GM12878 (cell line): Measurements from ENCODE around the gene ABL2. TPM values are rescaled to one million over a fixed set of nuclear protein-coding genes. Genes with fewer than 3 reads are reported as not detected.

ENCODE experiments used
- ATAC-seq: fragments of 200-7000 bp; cut with Tn5 transposase; 3 replicates; pipeline ENCODE4 v1.9.1; 2020; ENCODE audit warnings: mild to moderate bottlenecking, moderate library complexity
- BruUV-seq: library from RNA; stranded (reverse); fragments of 400-500 nt; replicated peaks from 2 replicates; lab custom pipeline; 2021; lab: Mats Ljungman, UMichigan
- CTCF ChIA-PET: fragments of 300-600 bp; sonication (Branson Sonifier 250); formaldehyde crosslinking; extraction: SDS; loops from one replicate; lab custom pipeline; 2021; ENCODE audit warnings: inconsistent platforms; lab: Yijun Ruan, JAX
- POLR2A ChIA-PET: fragments of 350-600 bp; formaldehyde crosslinking; extraction: SDS; loops from one replicate; lab custom pipeline; 2021; ENCODE audit warnings: inconsistent platforms; lab: Charles Lee
- RAD21 ChIA-PET: fragments of 300-600 bp; sonication (Branson Sonifier 250); formaldehyde crosslinking; loops from one replicate; lab custom pipeline; 2023; ENCODE audit warnings: antibody characterized with exemption; ENCODE audit not compliant: unreplicated experiment; lab: Charles Lee
- SMC1A ChIA-PET: fragments of 300-600 bp; sonication (Branson Sonifier 250); formaldehyde crosslinking; loops from one replicate; lab custom pipeline; 2023; ENCODE audit not compliant: unreplicated experiment, uncharacterized antibody; lab: Charles Lee
- DNase-seq: peaks from one replicate; pipeline ENCODE4 v3.0.0-alpha.2; 2011; ENCODE audit warnings: low read depth, low spot score
- FAIRE-seq: peaks from 3 replicates; lab custom pipeline; 2011; peaks lifted over from hg19 to GRCh38; lab: Jason Lieb, UNC
- H2AFZ ChIP-seq: 2 replicates; pipeline ENCODE4 v1.6.0; 2011; ENCODE audit warnings: low read depth, low read length, control low read depth; ENCODE audit not compliant: control insufficient read depth
- H3K27ac ChIP-seq: 2 replicates; pipeline ENCODE4 v1.5.1; 2011; ENCODE audit warnings: control low read depth; ENCODE audit not compliant: control insufficient read depth, insufficient read depth
- H3K27me3 ChIP-seq, 2 experiments: replicated peaks in 1 of 2; 2 replicates each; pipeline versions ENCODE4 v1.6.0 to v1.6.1; 2011; ENCODE audit warnings: low read length in 1 of 2; ENCODE audit not compliant: control insufficient read depth in 2 of 2, insufficient read depth in 2 of 2
- H3K36me3 ChIP-seq, 2 experiments: 2 replicates each; pipeline ENCODE4 v1.5.1; 2011; ENCODE audit warnings: low read length in 1 of 2; ENCODE audit not compliant: control insufficient read depth in 2 of 2, insufficient read depth in 2 of 2
- H3K4me1 ChIP-seq: 2 replicates; pipeline ENCODE4 v1.6.1; 2011; ENCODE audit warnings: mild to moderate bottlenecking, low read length, moderate library complexity, mixed read lengths; ENCODE audit not compliant: control insufficient read depth, insufficient read depth
- H3K4me2 ChIP-seq: 2 replicates; pipeline ENCODE4 v1.6.0; 2011; ENCODE audit warnings: control low read depth; ENCODE audit not compliant: control insufficient read depth, insufficient read depth
- H3K4me3 ChIP-seq: fragments of 200-600 bp; sonication (generic); 2 replicates; pipeline ENCODE4 v1.5.1; 2016
- H3K79me2 ChIP-seq: 2 replicates; pipeline ENCODE4 v1.6.0; 2011; ENCODE audit warnings: low read length; ENCODE audit not compliant: control insufficient read depth, insufficient read depth
- H3K9ac ChIP-seq: 2 replicates; pipeline ENCODE4 v1.8.0; 2011; ENCODE audit warnings: low read length, control low read depth, mixed read lengths; ENCODE audit not compliant: control insufficient read depth, insufficient read depth
- H3K9me3 ChIP-seq: replicated peaks from 3 replicates; pipeline ENCODE4 v1.5.1; 2011; ENCODE audit warnings: mild to moderate bottlenecking, low read length; ENCODE audit not compliant: control insufficient read depth, insufficient read depth
- H4K20me1 ChIP-seq: 2 replicates; pipeline ENCODE4 v1.6.0; 2011; ENCODE audit not compliant: control insufficient read depth, insufficient read depth
- CBX5 ChIP-seq: sonication (generic); IDR thresholded peaks from 2 replicates; pipeline ENCODE4 v1.6.1; 2016; ENCODE audit warnings: low read depth, moderate library complexity, mild to moderate bottlenecking, inconsistent platforms
- CHD2 ChIP-seq: IDR thresholded peaks from 2 replicates; pipeline ENCODE4 v1.6.1; 2011; ENCODE audit warnings: low read depth, low read length, improper control_type of control experiment, borderline replicate concordance
- CHD4 ChIP-seq: fragments of 200-600 bp; sonication (generic); IDR thresholded peaks from 2 replicates; pipeline ENCODE4 v1.6.1; 2016; ENCODE audit warnings: mild to moderate bottlenecking
- HDAC2 ChIP-seq: fragments of 200-600 bp; sonication (generic); IDR thresholded peaks from 2 replicates; pipeline ENCODE4 v1.6.1; 2017
- KAT2A ChIP-seq: conservative IDR thresholded peaks from 2 replicates; pipeline ENCODE4 v1.6.1; 2011; ENCODE audit warnings: low read depth, low read length; ENCODE audit not compliant: control insufficient read depth
- NFYB ChIP-seq: IDR thresholded peaks from 2 replicates; pipeline ENCODE4 v1.6.1; 2011; ENCODE audit warnings: low read depth, mild to moderate bottlenecking, low read length, improper control_type of control experiment, moderate library complexity; ENCODE audit not compliant: insufficient read depth
- RB1 ChIP-seq: fragments of 450-650 bp; formaldehyde crosslinking; IDR thresholded peaks from 2 replicates; pipeline ENCODE4 v1.6.1; 2017; ENCODE audit warnings: mild to moderate bottlenecking, borderline replicate concordance
- RBBP5 ChIP-seq: fragments of 200-600 bp; sonication (generic); conservative IDR thresholded peaks from 2 replicates; pipeline ENCODE4 v1.6.1; 2016
- RCOR1 ChIP-seq: conservative IDR thresholded peaks from 2 replicates; pipeline ENCODE4 v1.6.1; 2012; ENCODE audit warnings: low read depth, low read length, improper control_type of control experiment
- SPI1 ChIP-seq: IDR thresholded peaks from 2 replicates; pipeline ENCODE4 v1.6.1; 2011; ENCODE audit warnings: low read depth, mild to moderate bottlenecking, low read length, moderate library complexity, borderline replicate concordance; ENCODE audit not compliant: insufficient read depth
- TCF12 ChIP-seq: IDR thresholded peaks from 2 replicates; pipeline ENCODE4 v1.6.1; 2011; ENCODE audit warnings: low read depth, mild to moderate bottlenecking, low read length
- TCF7 ChIP-seq: IDR thresholded peaks from 2 replicates; pipeline ENCODE4 v1.6.1; 2014; ENCODE audit warnings: antibody characterized with exemption, borderline replicate concordance
- WRNIP1 ChIP-seq: IDR thresholded peaks from 2 replicates; pipeline ENCODE4 v1.6.1; 2011; ENCODE audit warnings: low read depth, low read length, improper control_type of control experiment, borderline replicate concordance
- ZSCAN29 ChIP-seq: fragments of 450-650 bp; IDR thresholded peaks from 2 replicates; pipeline ENCODE4 v1.6.1; 2017; ENCODE audit warnings: mild to moderate bottlenecking, moderate library complexity
- WGBS: methylation state at CpG from one replicate; pipeline ENCODE4 v1.1.6; 2016; ENCODE audit warnings: low lambda C conversion rate; ENCODE audit not compliant: insufficient replicate concordance, insufficient coverage; ENCODE audit errors: missing lambda C conversion rate; 5-methylcytosine and 5-hydroxymethylcytosine counted together
- in situ Hi-C: fragments of 300-500 bp; cut with MboI; formaldehyde crosslinking; loops from 9 replicates; pipeline ENCODE4 v1.14.3; 2018; ENCODE audit warnings: mixed read lengths
- intact Hi-C: fragments of 100-400 bp; cut with micrococcal nuclease; formaldehyde crosslinking; loops from one replicate; pipeline ENCODE4 v1.14.2; 2022; ENCODE audit not compliant: unreplicated experiment
- polyA plus RNA-seq, 11 experiments: library from polyadenylated mRNA; depleted of rRNA in 4 of 11; unstranded in 6 of 11; stranded (reverse) in 5 of 11; fragments of >200 nt; fragmentation: Nextera tagmentation in 4 of 11; fragmentation: Illumina TruSeq in 1 of 11; extraction: Ambion mirVana in 4 of 11; extraction: Trizol in 1 of 11; gene quantifications; 1 replicate in 1 of 11; 2 replicates in 10 of 11; pipeline versions ENCODE4 v1.2.1 to v1.2.3, GENCODE V29; 2011 to 2016; ENCODE audit warnings: inconsistent platforms in 2 of 11, missing spikeins in 2 of 11, low read depth in 1 of 11
- total RNA-seq, 4 experiments: library from RNA; depleted of rRNA in 3 of 4; stranded (reverse); fragments of >200 nt in 3 of 4; fragmentation: Illumina TruSeq in 1 of 4; extraction: Trizol in 1 of 4; gene quantifications; 2 replicates each; pipeline versions ENCODE4 v1.2.1 to v1.2.3, GENCODE V29; 2013 to 2021
- TF ChIP-seq, protein P1 (sequence below): fragments of 450-650 bp; conservative IDR thresholded peaks from 2 replicates; pipeline ENCODE4 v1.6.1; 2017; ENCODE audit warnings: mild to moderate bottlenecking, moderate library complexity
- TF ChIP-seq, protein P2 (sequence below): IDR thresholded peaks from 2 replicates; pipeline ENCODE4 v1.6.1; 2012; ENCODE audit warnings: low read depth, low read length, improper control_type of control experiment
- TF ChIP-seq, protein P3 (sequence below): IDR thresholded peaks from 2 replicates; pipeline ENCODE4 v1.6.1; 2011; ENCODE audit warnings: mild to moderate bottlenecking, low read depth, low read length, moderate library complexity; ENCODE audit not compliant: insufficient replicate concordance
- TF ChIP-seq, protein P4 (sequence below): fragments of 450-650 bp; IDR thresholded peaks from 2 replicates; pipeline ENCODE4 v1.6.1; 2016; ENCODE audit warnings: mild to moderate bottlenecking

The ABL2 gene
- total and polyA plus RNA-seq, 10 of the 15 experiments (the other 5 are each of a cell fraction or from before 2014, with no cell fraction given) = 0.57 to 9.4 (median 3.6) TPM

DNA sequence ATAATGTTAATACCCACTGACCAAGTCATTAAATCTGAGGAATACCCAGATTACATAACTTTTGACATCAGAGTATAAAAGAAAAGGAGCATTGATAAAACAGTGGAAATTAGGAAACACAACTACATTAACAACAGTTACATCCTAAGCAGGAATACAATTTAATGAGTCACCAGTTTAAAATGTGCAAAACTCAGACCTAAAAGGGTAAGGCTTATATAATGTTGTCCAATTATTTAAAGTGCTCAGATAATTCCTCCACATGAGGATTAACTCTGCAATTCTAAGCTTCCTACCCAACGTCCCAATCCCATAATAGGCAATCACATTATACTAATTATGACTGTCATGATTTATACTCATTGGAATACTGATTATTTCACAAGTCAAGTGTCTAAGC lies 50.5 kb downstream of the ABL2 start (continued):
- TF ChIP-seq WRNIP1 = no peak
- TF ChIP-seq KAT2A = no peak
- no peak for TF ChIP-seq CBX5

DNA sequence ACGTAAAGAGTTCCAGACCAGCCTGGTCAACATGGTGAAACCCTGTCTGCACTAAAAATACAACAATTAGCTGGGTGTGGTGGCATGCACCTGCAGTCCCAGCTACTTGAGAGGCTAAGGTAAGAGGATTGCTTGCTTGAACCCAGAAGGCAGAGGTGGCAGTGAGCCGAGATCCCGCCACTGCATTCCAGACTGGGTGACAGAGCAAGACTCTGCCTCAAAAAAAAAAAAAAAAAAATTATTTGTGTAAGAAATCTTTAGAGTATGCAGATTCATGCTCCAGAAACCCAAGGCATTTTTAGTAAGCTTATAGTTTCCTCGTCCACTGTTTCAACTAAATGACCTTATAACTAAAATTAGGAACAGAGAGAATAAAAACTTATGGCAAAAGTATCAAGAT lies 51.3 kb downstream of the ABL2 start:
- no TSS peak for BruUV-seq
- Histone ChIP-seq H3K27me3 (no peaks in the 10 kb centered on the region), H3K4me2 (no peak overlapping the region), H3K79me2 (no peaks in the 10 kb centered on the region; the same call in 1 of the 2 replicates), H3K9me3 (no peaks in the 10 kb centered on the region), H3K9ac (no peak overlapping the region), H3K4me3 (no peak overlapping the region), H3K4me1 (no peaks in the 10 kb centered on the region), H2AFZ (no peak overlapping the region), H3K27ac (no peak overlapping the region), H4K20me1 (no peaks in the 10 kb centered on the region), H3K36me3 (no peaks in the 10 kb centered on the region)
- CTCF ChIA-PET = interaction anchor here (1.0 to 1.3 kb wide), 2 partner anchors 19 to 101 kb away, joined by 3 read pairs; no protein-coding TSS in a partner anchor
- ATAC-seq (no peak), DNase-seq (no peak), FAIRE-seq (no peak)
- SMC1A ChIA-PET = interaction anchor here (1.0 to 1.9 kb wide), 2 partner anchors 35 to 57 kb away, joined by 3 to 5 read pairs; no protein-coding TSS in a partner anchor
- RAD21 ChIA-PET = interaction anchor here (0.6 kb wide), 1 partner anchor 71 kb away, joined by 4 read pairs; no protein-coding TSS in a partner anchor
- POLR2A ChIA-PET = interaction anchor here (0.7 kb wide), 1 partner anchor 15 kb away, joined by 3 read pairs; no protein-coding TSS in a partner anchor
- in situ Hi-C loops = no loop called here
- intact Hi-C loops = no loop called here
- 95% methylated on average over 4 of the region's 4 CpGs for WGBS
- TF ChIP-seq NFYB (no peak), TCF12 (no peak), CHD2 (no peak), RBBP5 (no peak), CHD4 (no peak), SPI1 (no peak), RB1 (no peak), TCF7 (no peak), ZSCAN29 (no peak), RCOR1 (no peak), HDAC2 (no peak)
- TF ChIP-seq, protein P1, sequence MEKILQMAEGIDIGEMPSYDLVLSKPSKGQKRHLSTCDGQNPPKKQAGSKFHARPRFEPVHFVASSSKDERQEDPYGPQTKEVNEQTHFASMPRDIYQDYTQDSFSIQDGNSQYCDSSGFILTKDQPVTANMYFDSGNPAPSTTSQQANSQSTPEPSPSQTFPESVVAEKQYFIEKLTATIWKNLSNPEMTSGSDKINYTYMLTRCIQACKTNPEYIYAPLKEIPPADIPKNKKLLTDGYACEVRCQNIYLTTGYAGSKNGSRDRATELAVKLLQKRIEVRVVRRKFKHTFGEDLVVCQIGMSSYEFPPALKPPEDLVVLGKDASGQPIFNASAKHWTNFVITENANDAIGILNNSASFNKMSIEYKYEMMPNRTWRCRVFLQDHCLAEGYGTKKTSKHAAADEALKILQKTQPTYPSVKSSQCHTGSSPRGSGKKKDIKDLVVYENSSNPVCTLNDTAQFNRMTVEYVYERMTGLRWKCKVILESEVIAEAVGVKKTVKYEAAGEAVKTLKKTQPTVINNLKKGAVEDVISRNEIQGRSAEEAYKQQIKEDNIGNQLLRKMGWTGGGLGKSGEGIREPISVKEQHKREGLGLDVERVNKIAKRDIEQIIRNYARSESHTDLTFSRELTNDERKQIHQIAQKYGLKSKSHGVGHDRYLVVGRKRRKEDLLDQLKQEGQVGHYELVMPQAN = no peak
- TF ChIP-seq, protein P2, sequence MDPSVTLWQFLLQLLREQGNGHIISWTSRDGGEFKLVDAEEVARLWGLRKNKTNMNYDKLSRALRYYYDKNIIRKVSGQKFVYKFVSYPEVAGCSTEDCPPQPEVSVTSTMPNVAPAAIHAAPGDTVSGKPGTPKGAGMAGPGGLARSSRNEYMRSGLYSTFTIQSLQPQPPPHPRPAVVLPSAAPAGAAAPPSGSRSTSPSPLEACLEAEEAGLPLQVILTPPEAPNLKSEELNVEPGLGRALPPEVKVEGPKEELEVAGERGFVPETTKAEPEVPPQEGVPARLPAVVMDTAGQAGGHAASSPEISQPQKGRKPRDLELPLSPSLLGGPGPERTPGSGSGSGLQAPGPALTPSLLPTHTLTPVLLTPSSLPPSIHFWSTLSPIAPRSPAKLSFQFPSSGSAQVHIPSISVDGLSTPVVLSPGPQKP = no peak
- TF ChIP-seq, protein P3, sequence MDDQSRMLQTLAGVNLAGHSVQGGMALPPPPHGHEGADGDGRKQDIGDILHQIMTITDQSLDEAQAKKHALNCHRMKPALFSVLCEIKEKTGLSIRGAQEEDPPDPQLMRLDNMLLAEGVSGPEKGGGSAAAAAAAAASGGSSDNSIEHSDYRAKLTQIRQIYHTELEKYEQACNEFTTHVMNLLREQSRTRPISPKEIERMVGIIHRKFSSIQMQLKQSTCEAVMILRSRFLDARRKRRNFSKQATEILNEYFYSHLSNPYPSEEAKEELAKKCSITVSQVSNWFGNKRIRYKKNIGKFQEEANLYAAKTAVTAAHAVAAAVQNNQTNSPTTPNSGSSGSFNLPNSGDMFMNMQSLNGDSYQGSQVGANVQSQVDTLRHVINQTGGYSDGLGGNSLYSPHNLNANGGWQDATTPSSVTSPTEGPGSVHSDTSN = no peak
- TF ChIP-seq, protein P4, sequence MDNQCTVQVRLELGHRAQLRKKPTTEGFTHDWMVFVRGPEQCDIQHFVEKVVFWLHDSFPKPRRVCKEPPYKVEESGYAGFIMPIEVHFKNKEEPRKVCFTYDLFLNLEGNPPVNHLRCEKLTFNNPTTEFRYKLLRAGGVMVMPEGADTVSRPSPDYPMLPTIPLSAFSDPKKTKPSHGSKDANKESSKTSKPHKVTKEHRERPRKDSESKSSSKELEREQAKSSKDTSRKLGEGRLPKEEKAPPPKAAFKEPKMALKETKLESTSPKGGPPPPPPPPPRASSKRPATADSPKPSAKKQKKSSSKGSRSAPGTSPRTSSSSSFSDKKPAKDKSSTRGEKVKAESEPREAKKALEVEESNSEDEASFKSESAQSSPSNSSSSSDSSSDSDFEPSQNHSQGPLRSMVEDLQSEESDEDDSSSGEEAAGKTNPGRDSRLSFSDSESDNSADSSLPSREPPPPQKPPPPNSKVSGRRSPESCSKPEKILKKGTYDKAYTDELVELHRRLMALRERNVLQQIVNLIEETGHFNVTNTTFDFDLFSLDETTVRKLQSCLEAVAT = no peak
